ENCODE measurements around the gene BRINP1.

GRCh38 chr9:119343059-119343990, 25.9 kb downstream of the BRINP1 start:
- TF ChIP-seq, protein P1, sequence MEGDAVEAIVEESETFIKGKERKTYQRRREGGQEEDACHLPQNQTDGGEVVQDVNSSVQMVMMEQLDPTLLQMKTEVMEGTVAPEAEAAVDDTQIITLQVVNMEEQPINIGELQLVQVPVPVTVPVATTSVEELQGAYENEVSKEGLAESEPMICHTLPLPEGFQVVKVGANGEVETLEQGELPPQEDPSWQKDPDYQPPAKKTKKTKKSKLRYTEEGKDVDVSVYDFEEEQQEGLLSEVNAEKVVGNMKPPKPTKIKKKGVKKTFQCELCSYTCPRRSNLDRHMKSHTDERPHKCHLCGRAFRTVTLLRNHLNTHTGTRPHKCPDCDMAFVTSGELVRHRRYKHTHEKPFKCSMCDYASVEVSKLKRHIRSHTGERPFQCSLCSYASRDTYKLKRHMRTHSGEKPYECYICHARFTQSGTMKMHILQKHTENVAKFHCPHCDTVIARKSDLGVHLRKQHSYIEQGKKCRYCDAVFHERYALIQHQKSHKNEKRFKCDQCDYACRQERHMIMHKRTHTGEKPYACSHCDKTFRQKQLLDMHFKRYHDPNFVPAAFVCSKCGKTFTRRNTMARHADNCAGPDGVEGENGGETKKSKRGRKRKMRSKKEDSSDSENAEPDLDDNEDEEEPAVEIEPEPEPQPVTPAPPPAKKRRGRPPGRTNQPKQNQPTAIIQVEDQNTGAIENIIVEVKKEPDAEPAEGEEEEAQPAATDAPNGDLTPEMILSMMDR (IDR thresholded peaks at IDR 0.05), result no peak
- no peak for TF ChIP-seq EZH2 (IDR thresholded peaks at IDR 0.05; ENCODE audit: borderline replicate concordance, insufficient read depth, low read depth, low read length, poor library complexity, severe bottlenecking)
